GM12864 (cell line): ENCODE data around the gene WDR43.

ENCODE experiments used
- DNase-seq: peaks from one replicate; pipeline ENCODE4 v3.0.0-alpha.2; 2011; ENCODE audit warnings: low read depth
- H3K4me3 ChIP-seq: 2 replicates; pipeline ENCODE4 v1.5.1; 2011; ENCODE audit warnings: mild to moderate bottlenecking, low read depth, low read length, control low read depth
- CTCF ChIP-seq: IDR thresholded peaks from 2 replicates; pipeline ENCODE4 v1.5.1; 2011; ENCODE audit warnings: low read depth, mild to moderate bottlenecking, moderate library complexity, low read length, control low read depth, inconsistent platforms; ENCODE audit errors: missing control alignments

WDR43 gene

GRCh38 chr2:28930205-28930604 is 35.7 kb downstream of the WDR43 start:
- no peak for DNase-seq
- H3K4me3 ChIP-seq, result no peak overlapping the region
- no peak for TF ChIP-seq CTCF

GRCh38 chr2:28934769-28935168 is 40.3 kb downstream of the WDR43 start:
- no peak for TF ChIP-seq CTCF
- DNase-seq, result no peak
- H3K4me3 ChIP-seq, result no peak overlapping the region

GRCh38 chr2:28941008-28941407 is 46.5 kb downstream of the WDR43 start:
- H3K4me3 ChIP-seq, result no peak overlapping the region
- DNase-seq, result no peak
- TF ChIP-seq CTCF, result no peak

- no peak for DNase-seq
- H3K4me3 ChIP-seq, result no peak overlapping the region
- no peak for TF ChIP-seq CTCF
Observed at GRCh38 chr2:28944535-28945248, 50.2 kb downstream of the WDR43 start.

GRCh38 chr2:28948160-28948559 is 53.7 kb downstream of the WDR43 start:
- no peak for TF ChIP-seq CTCF
- H3K4me3 ChIP-seq, result no peak overlapping the region
- DNase-seq, result no peak

GRCh38 chr2:28949190-28949589 is 54.7 kb downstream of the WDR43 start:
- TF ChIP-seq CTCF, result no peak
- no peak for DNase-seq
- no peak overlapping the region for H3K4me3 ChIP-seq
